NOMO-1 treated with dmso at 0.1 percent for 144 hours (cell line): ENCODE results near the gene MSRB1.
"Not testable (repeated sequence)": the region's sequence is repeated elsewhere in the genome, so short reads cannot be mapped to it uniquely, and the experiment has no call there.

Experiments used
- DNase-seq: peaks from one replicate; lab custom pipeline; 2025; ENCODE audit not compliant: unreplicated experiment; lab: John Stamatoyannopoulos, UW

The MSRB1 gene

GRCh38 chr16:1962161-1963153 is 19.5 kb upstream of the MSRB1 start:
- DNase-seq: not testable (repeated sequence)

- no peak for DNase-seq
Measured at GRCh38 chr16:1961651-1962067, 18.7 kb upstream of the MSRB1 start.

- peak; percentile 25 for DNase-seq
Measured at GRCh38 chr16:1960665-1961630, 17.9 kb upstream of the MSRB1 start.

GRCh38 chr16:1959269-1960039 is 16.5 kb upstream of the MSRB1 start, which contains the start of gene NDUFB10:
Gene NDUFB10 (plus strand): TSS chr16:1959538. CDS start chr16:1959625, 87 bp downstream.
- peak; percentile 87 for DNase-seq

GRCh38 chr16:1958715-1959268 is 15.8 kb upstream of the MSRB1 start:
- no peak for DNase-seq

- not testable (repeated sequence) for DNase-seq
Measured at GRCh38 chr16:1958143-1958491, 15.1 kb upstream of the MSRB1 start.

GRCh38 chr16:1957434-1958142 is 14.6 kb upstream of the MSRB1 start:
- DNase-seq: not testable (repeated sequence)

- DNase-seq: no peak
Measured at GRCh38 chr16:1953734-1954133, 10.7 kb upstream of the MSRB1 start.

GRCh38 chr16:1950559-1950958 is 7.6 kb upstream of the MSRB1 start:
- no peak for DNase-seq

- DNase-seq: no peak
Measured at GRCh38 chr16:1950047-1950446, 7.0 kb upstream of the MSRB1 start.

GRCh38 chr16:1949507-1949906 is 6.5 kb upstream of the MSRB1 start:
- no peak for DNase-seq

GRCh38 chr16:1947369-1947670 is 4.3 kb upstream of the MSRB1 start:
- DNase-seq: no peak

GRCh38 chr16:1946495-1947368 is 3.7 kb upstream of the MSRB1 start:
- DNase-seq: no peak

- no peak for DNase-seq
Measured at GRCh38 chr16:1945559-1946391, 2.8 kb upstream of the MSRB1 start.

- DNase-seq: no peak
Measured at GRCh38 chr16:1944612-1945199, 1.7 kb upstream of the MSRB1 start.

GRCh38 chr16:1942047-1942809 is 771 bp downstream of the MSRB1 start:
- DNase-seq: peak; percentile 55
